ENCODE data around the gene NCKAP5L.

DNA sequence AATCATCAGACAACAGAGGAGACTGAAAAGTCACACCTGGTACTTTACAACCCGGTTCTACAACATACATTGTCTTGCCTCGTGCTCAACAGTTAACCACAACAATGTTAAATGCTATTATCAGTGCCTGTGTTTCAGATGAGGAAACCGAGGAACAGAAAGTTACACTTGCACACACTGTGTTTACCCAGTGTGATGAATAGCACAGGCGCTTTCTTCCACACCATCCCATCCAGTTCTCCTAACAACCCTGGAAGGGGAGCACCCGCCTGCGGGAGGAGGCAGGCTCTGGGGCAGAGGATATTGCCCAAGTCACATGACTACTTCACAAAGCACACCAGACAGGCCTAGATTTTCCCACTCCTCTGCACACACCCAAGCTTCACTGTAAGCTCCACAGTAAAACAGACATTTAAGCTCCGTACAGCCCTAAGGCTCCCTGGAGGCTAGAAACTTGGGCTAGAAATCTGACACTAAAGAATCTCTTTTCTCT, 21.8 kb downstream of the NCKAP5L start:
- TF ChIP-seq, protein P1, sequence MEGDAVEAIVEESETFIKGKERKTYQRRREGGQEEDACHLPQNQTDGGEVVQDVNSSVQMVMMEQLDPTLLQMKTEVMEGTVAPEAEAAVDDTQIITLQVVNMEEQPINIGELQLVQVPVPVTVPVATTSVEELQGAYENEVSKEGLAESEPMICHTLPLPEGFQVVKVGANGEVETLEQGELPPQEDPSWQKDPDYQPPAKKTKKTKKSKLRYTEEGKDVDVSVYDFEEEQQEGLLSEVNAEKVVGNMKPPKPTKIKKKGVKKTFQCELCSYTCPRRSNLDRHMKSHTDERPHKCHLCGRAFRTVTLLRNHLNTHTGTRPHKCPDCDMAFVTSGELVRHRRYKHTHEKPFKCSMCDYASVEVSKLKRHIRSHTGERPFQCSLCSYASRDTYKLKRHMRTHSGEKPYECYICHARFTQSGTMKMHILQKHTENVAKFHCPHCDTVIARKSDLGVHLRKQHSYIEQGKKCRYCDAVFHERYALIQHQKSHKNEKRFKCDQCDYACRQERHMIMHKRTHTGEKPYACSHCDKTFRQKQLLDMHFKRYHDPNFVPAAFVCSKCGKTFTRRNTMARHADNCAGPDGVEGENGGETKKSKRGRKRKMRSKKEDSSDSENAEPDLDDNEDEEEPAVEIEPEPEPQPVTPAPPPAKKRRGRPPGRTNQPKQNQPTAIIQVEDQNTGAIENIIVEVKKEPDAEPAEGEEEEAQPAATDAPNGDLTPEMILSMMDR (IDR thresholded peaks at IDR 0.05) = no peak
- TF ChIP-seq POLR2AphosphoS5 (IDR thresholded peaks at IDR 0.05) (no peak), POLR2A (IDR thresholded peaks at IDR 0.05) (no peak), EP300 (IDR thresholded peaks at IDR 0.05) (no peak)
